H1 (cell line): ENCODE data around the gene KRTAP26-1. TPM values are rescaled to one million over a fixed set of nuclear protein-coding genes. Genes with fewer than 3 reads are reported as not detected.

ENCODE experiments used
- CTCF ChIA-PET: fragments of 300-600 bp; sonication (Branson Sonifier 250); formaldehyde crosslinking; loops from one replicate; lab custom pipeline; 2021; ENCODE audit not compliant: partially characterized antibody; lab: Charles Lee
- POLR2A ChIA-PET: fragments of 300-600 bp; sonication (Branson Sonifier 250); formaldehyde crosslinking; loops from one replicate; lab custom pipeline; 2021; ENCODE audit warnings: inconsistent platforms; ENCODE audit not compliant: partially characterized antibody; lab: Charles Lee
- DNase-seq, 2 experiments: peaks; one replicate each; pipeline versions ENCODE4 v3.0.0 to v3.0.0-alpha.2; 2010 to 2022; ENCODE audit warnings: low spot score in 2 of 2, low read depth in 1 of 2, mixed read lengths in 1 of 2
- FAIRE-seq: peaks from 2 replicates; lab custom pipeline; 2011; peaks lifted over from hg19 to GRCh38; lab: Jason Lieb, UNC
- H2AFZ ChIP-seq: 2 replicates; pipeline ENCODE4 v1.8.1; 2012; ENCODE audit warnings: low read length, inconsistent platforms
- H2AK5ac ChIP-seq: 2 replicates; pipeline ENCODE4 v1.6.1; 2013; ENCODE audit warnings: low read depth, low read length
- H2BK120ac ChIP-seq: replicated peaks from 2 replicates; pipeline ENCODE3; 2013; ENCODE audit warnings: low read depth, low read length, inconsistent platforms
- H2BK12ac ChIP-seq: 2 replicates; pipeline ENCODE4 v1.6.1; 2013; ENCODE audit warnings: low read depth, low read length
- H2BK15ac ChIP-seq: 2 replicates; pipeline ENCODE4 v1.6.1; 2013; ENCODE audit warnings: low read length
- H2BK20ac ChIP-seq: 2 replicates; pipeline ENCODE4 v1.6.1; 2013; ENCODE audit warnings: low read length
- H2BK5ac ChIP-seq: 2 replicates; pipeline ENCODE4 v1.6.1; 2013; ENCODE audit warnings: low read depth, low read length
- H3K14ac ChIP-seq: 2 replicates; pipeline ENCODE4 v1.6.1; 2013; ENCODE audit warnings: inconsistent platforms; ENCODE audit not compliant: insufficient read length
- H3K18ac ChIP-seq: 2 replicates; pipeline ENCODE4 v1.6.1; 2013; ENCODE audit warnings: low read length; ENCODE audit errors: extremely low read depth
- H3K23ac ChIP-seq: 2 replicates; pipeline ENCODE4 v1.6.1; 2013; ENCODE audit warnings: inconsistent platforms; ENCODE audit not compliant: insufficient read length
- H3K23me2 ChIP-seq: 2 replicates; pipeline ENCODE4 v1.6.1; 2013; ENCODE audit warnings: low read depth, low read length
- H3K27ac ChIP-seq: 2 replicates; pipeline ENCODE4 v1.6.1; 2011; ENCODE audit warnings: low read depth, low read length, inconsistent platforms
- H3K27me3 ChIP-seq, 4 experiments: replicated peaks in 1 of 4; 1 replicate in 1 of 4; 2 replicates in 3 of 4; pipeline versions ENCODE4 v1.6.1 to v1.8.1; 2011 to 2013; ENCODE audit warnings: low read length in 3 of 4, mild to moderate bottlenecking in 3 of 4, inconsistent platforms in 2 of 4, mixed read lengths in 2 of 4, moderate library complexity in 1 of 4; ENCODE audit not compliant: control insufficient read depth in 3 of 4, insufficient read depth in 3 of 4; ENCODE audit errors: extremely low read depth in 1 of 4
- H3K36me3 ChIP-seq, 4 experiments: 2 replicates each; pipeline versions ENCODE4 v1.6.1 to v1.8.1; 2011 to 2013; ENCODE audit warnings: mild to moderate bottlenecking in 4 of 4, low read length in 3 of 4, moderate library complexity in 2 of 4, control low read depth in 1 of 4, inconsistent platforms in 1 of 4; ENCODE audit not compliant: insufficient read depth in 4 of 4, control insufficient read depth in 2 of 4
- H3K4ac ChIP-seq: replicated peaks from 2 replicates; pipeline ENCODE3; 2013; ENCODE audit warnings: low read length, low read depth, mixed read lengths, inconsistent platforms; ENCODE audit not compliant: insufficient read length
- H3K4me1 ChIP-seq, 4 experiments: replicated peaks in 1 of 4; 1 replicate in 1 of 4; 2 replicates in 3 of 4; pipeline versions ENCODE4 v1.6.1 to v1.8.1; 2011 to 2013; ENCODE audit warnings: low read length in 3 of 4, inconsistent platforms in 2 of 4, mixed read lengths in 1 of 4; ENCODE audit not compliant: insufficient read depth in 4 of 4, control insufficient read depth in 3 of 4
- H3K4me2 ChIP-seq, 2 experiments: 2 replicates each; pipeline versions ENCODE4 v1.6.1 to v1.8.1; 2011 to 2013; ENCODE audit warnings: low read depth in 2 of 2, low read length in 2 of 2, control low read depth in 1 of 2, inconsistent platforms in 1 of 2, mild to moderate bottlenecking in 1 of 2; ENCODE audit not compliant: insufficient read depth in 1 of 2
- H3K4me3 ChIP-seq, 4 experiments: fragments of 200-600, 300-600 bp in 1 of 4; sonication (generic), shearing (Covaris generic), sonication (Bioruptor Twin) in 1 of 4; 2 replicates each; pipeline versions ENCODE4 v1.5.1 to v1.8.1; 2011 to 2016; ENCODE audit warnings: low read length in 4 of 4, low read depth in 3 of 4, control low read depth in 2 of 4, inconsistent platforms in 2 of 4, mild to moderate bottlenecking in 2 of 4, mixed read lengths in 1 of 4, moderate library complexity in 1 of 4; ENCODE audit not compliant: insufficient read depth in 2 of 4; ENCODE audit errors: extremely low read depth in 1 of 4
- H3K56ac ChIP-seq: replicated peaks from 2 replicates; pipeline ENCODE3; 2013; ENCODE audit warnings: low read depth, mild to moderate bottlenecking, mixed read lengths, low read length, inconsistent platforms; ENCODE audit not compliant: insufficient read length
- H3K79me1 ChIP-seq: 2 replicates; pipeline ENCODE4 v1.6.1; 2013; ENCODE audit warnings: low read depth, low read length, control low read depth
- H3K79me2 ChIP-seq, 2 experiments: 2 replicates each; pipeline versions ENCODE4 v1.6.1 to v1.8.1; 2012 to 2013; ENCODE audit warnings: low read length in 2 of 2, mild to moderate bottlenecking in 2 of 2, inconsistent platforms in 1 of 2; ENCODE audit not compliant: insufficient read depth in 2 of 2, control insufficient read depth in 1 of 2
- H3K9ac ChIP-seq, 4 experiments: replicated peaks in 1 of 4; 1 replicate in 1 of 4; 2 replicates in 3 of 4; pipeline versions ENCODE4 v1.6.1 to v1.8.1; 2011 to 2013; ENCODE audit warnings: low read depth in 3 of 4, low read length in 3 of 4, control low read depth in 2 of 4, mild to moderate bottlenecking in 2 of 4, moderate library complexity in 2 of 4, inconsistent platforms in 1 of 4; ENCODE audit errors: extremely low read depth in 1 of 4
- H3K9me3 ChIP-seq, 2 experiments: 2 replicates each; pipeline versions ENCODE4 v1.6.1 to v1.8.1; 2012 to 2013; ENCODE audit warnings: mild to moderate bottlenecking in 2 of 2, moderate library complexity in 2 of 2, control low read depth in 1 of 2, inconsistent platforms in 1 of 2, low read depth in 1 of 2, low read length in 1 of 2, mixed read lengths in 1 of 2; ENCODE audit not compliant: insufficient read depth in 2 of 2
- H4K20me1 ChIP-seq, 2 experiments: replicated peaks in 1 of 2; 2 replicates each; pipeline versions ENCODE3 to v1.8.1; 2011 to 2013; ENCODE audit warnings: inconsistent platforms in 2 of 2, low read length in 2 of 2, mild to moderate bottlenecking in 1 of 2; ENCODE audit not compliant: insufficient read depth in 2 of 2, control insufficient read depth in 1 of 2
- H4K5ac ChIP-seq: 2 replicates; pipeline ENCODE4 v1.6.1; 2013; ENCODE audit warnings: low read length, low read depth, mixed read lengths, inconsistent platforms; ENCODE audit not compliant: insufficient read length
- H4K8ac ChIP-seq: 2 replicates; pipeline ENCODE4 v1.8.0; 2013; ENCODE audit warnings: mild to moderate bottlenecking, moderate library complexity, low read length, inconsistent platforms; ENCODE audit not compliant: insufficient read depth; ENCODE audit errors: extremely low read depth
- H4K91ac ChIP-seq: replicated peaks from 2 replicates; pipeline ENCODE3; 2013; ENCODE audit warnings: low read length, mixed read lengths, inconsistent platforms; ENCODE audit not compliant: insufficient read length
- BCL11A ChIP-seq, 2 experiments: IDR thresholded peaks; one replicate each; pipeline ENCODE4 v1.6.1; 2011; ENCODE audit warnings: low read depth in 2 of 2, low read length in 2 of 2, mild to moderate bottlenecking in 2 of 2
- CHD1 ChIP-seq: IDR thresholded peaks from 2 replicates; pipeline ENCODE4 v1.6.1; 2012; ENCODE audit warnings: low read depth, low read length, improper control_type of control experiment
- CHD2 ChIP-seq: IDR thresholded peaks from 2 replicates; pipeline ENCODE4 v1.6.1; 2012; ENCODE audit warnings: low read length, improper control_type of control experiment
- CTBP2 ChIP-seq: IDR thresholded peaks from 2 replicates; pipeline ENCODE4 v1.7.0; 2011; ENCODE audit warnings: borderline replicate concordance, mild to moderate bottlenecking, moderate library complexity, mixed read lengths, low read length; ENCODE audit not compliant: insufficient read depth, insufficient read length
- JUND ChIP-seq: IDR thresholded peaks from 2 replicates; pipeline ENCODE4 v1.6.1; 2011; ENCODE audit warnings: mild to moderate bottlenecking, improper control_type of control experiment, low read length
- RNF2 ChIP-seq: fragments of 200-900, 300-1000 bp; sonication (generic); IDR thresholded peaks from 2 replicates; pipeline ENCODE4 v1.7.1; 2016; ENCODE audit warnings: borderline replicate concordance, low read depth, mild to moderate bottlenecking, antibody characterized with exemption, low read length; ENCODE audit not compliant: poor library complexity, severe bottlenecking; ENCODE audit errors: missing control alignments
- SP2 ChIP-seq: IDR thresholded peaks from 2 replicates; pipeline ENCODE4 v1.6.1; 2012; ENCODE audit warnings: mild to moderate bottlenecking, low read length, inconsistent platforms
- SUZ12 ChIP-seq: fragments of 200-600 bp; sonication (generic); IDR thresholded peaks from 2 replicates; pipeline ENCODE4 v1.6.1; 2012; ENCODE audit warnings: mild to moderate bottlenecking, inconsistent platforms, low read length, moderate library complexity, mixed read lengths
- TAF1 ChIP-seq: IDR thresholded peaks from 2 replicates; pipeline ENCODE4 v1.6.1; 2011; ENCODE audit warnings: mild to moderate bottlenecking, low read depth, low read length
- WGBS, 2 experiments: shearing (Covaris generic) in 1 of 2; methylation state at CpG; one replicate each; pipeline versions ENCODE4 v1.1.6 to v1.1.7; 2013 to 2015; ENCODE audit warnings: low lambda C conversion rate in 2 of 2, mixed read lengths in 2 of 2, inconsistent platforms in 1 of 2, low coverage in 1 of 2, missing lambda C conversion rate in 1 of 2; ENCODE audit not compliant: insufficient replicate concordance in 2 of 2, insufficient coverage in 1 of 2, insufficient read length in 1 of 2; ENCODE audit errors: extremely low coverage in 1 of 2, missing lambda C conversion rate in 1 of 2; 5-methylcytosine and 5-hydroxymethylcytosine counted together
- polyA plus RNA-seq, 7 experiments: library from polyadenylated mRNA; depleted of rRNA in 3 of 7; stranded (reverse) in 5 of 7; unstranded in 2 of 7; fragments of >200 nt in 5 of 7; fragments of 200-250 nt in 2 of 7; gene quantifications; 1 replicate in 5 of 7; 2 replicates in 1 of 7; 4 replicates in 1 of 7; pipeline versions ENCODE4 v1.2.1 to v1.2.3, GENCODE V29; 2011 to 2013; ENCODE audit warnings: missing spikeins in 2 of 7, mixed read lengths in 2 of 7
- total RNA-seq: library from RNA; stranded (reverse); fragmentation: NEBNext Ultra II Directional; extraction: Animal tissue kit (Norgen Biotek cat#: 25700); gene quantifications from 2 replicates; pipeline ENCODE4 v1.2.1, GENCODE V29; 2021

Gene KRTAP26-1
- total and polyA plus RNA-seq, 2 of the 8 experiments (the other 6 are each of a cell fraction or from before 2014, with no cell fraction given), result not detected

DNA sequence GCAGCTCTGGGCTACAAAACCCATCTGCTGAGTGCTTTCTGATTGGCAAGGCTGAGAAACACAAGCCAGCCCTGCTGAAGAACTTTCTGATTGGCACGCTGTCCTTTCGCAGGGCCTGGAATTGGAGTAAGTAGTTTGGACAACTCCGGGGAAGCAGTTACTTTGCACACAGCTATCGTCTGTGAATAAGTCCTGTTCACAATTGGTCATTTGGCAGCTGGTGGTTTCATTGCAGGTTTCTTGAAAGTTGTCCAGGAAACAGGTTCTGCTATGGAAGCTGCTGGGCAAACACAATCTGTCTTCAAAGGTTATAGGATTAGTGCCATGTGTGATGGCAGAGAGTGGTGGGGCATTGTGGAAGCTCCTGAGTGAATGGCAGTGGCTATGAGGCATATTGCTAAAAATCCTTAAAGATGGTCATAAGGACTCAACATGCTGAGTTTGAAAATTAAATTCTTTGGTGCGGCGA, 17.2 kb upstream of the KRTAP26-1 start, which contains the start of gene KRTAP27-1:
Gene KRTAP27-1, minus strand, starts transcription at position 419 of the 469 bp plus-strand sequence. Its CDS starts 26 bp downstream, at position 393.
- no peak within 1 kb of the TSS for H2AK5ac ChIP-seq
- TF ChIP-seq SUZ12, result no peak
- no peak for TF ChIP-seq CHD1
- no peak for TF ChIP-seq BCL11A (IDR thresholded peaks at IDR 0.05; ENCODE audit: low read depth in 2 of 2, low read length in 2 of 2)
- no peak for TF ChIP-seq CHD2
- no peak for TF ChIP-seq JUND
- no peak for TF ChIP-seq SP2
- TF ChIP-seq TAF1, result no peak
- no peak for TF ChIP-seq RNF2
- no peak for TF ChIP-seq CTBP2
- no peak within 1 kb of the TSS for H2BK5ac ChIP-seq
- H3K27me3 ChIP-seq, result no peaks in the 10 kb centered on the region
- H4K5ac ChIP-seq, result no peak within 1 kb of the TSS
- no peaks in the 10 kb centered on the region for H3K9me3 ChIP-seq
- no peak within 1 kb of the TSS for H2BK20ac ChIP-seq
- no peak within 1 kb of the TSS for H3K14ac ChIP-seq
- no peaks in the 10 kb centered on the region for H3K23me2 ChIP-seq
- H3K79me2 ChIP-seq, result no peaks in the 10 kb centered on the region
- H3K79me1 ChIP-seq, result no peaks in the 10 kb centered on the region
- H3K9ac ChIP-seq, result no peak within 1 kb of the TSS
- H3K4me2 ChIP-seq, result no peak within 1 kb of the TSS
- FAIRE-seq (no peak), DNase-seq (no peak)
- no peak within 1 kb of the TSS for H4K8ac ChIP-seq
- no peaks in the 10 kb centered on the region for H3K36me3 ChIP-seq
- WGBS, 2 experiments, result 92% methylated on average over 6 of the region's 6 CpGs; no CpG with 5 or more reads in 1 of the 2 experiments
- CTCF ChIA-PET, result interaction anchor here (0.6 to 1.8 kb wide), 3 partner anchors 9 to 126 kb away, joined by 3 to 7 read pairs (median 5); no protein-coding TSS in a partner anchor
- H3K4ac ChIP-seq, result no peak within 1 kb of the TSS
- H3K27ac ChIP-seq, result no peak within 1 kb of the TSS
- no peak within 1 kb of the TSS for H4K91ac ChIP-seq
- no peak within 1 kb of the TSS for H3K4me3 ChIP-seq
- H2BK12ac ChIP-seq, result no peak within 1 kb of the TSS
- POLR2A ChIA-PET, result no interaction called here
- H2BK120ac ChIP-seq, result no peak within 1 kb of the TSS
- H3K4me1 ChIP-seq, result no peaks in the 10 kb centered on the region
- H4K20me1 ChIP-seq, result no peaks in the 10 kb centered on the region
- H3K18ac ChIP-seq, result no peak within 1 kb of the TSS
- no peak within 1 kb of the TSS for H2BK15ac ChIP-seq
- no peak within 1 kb of the TSS for H3K23ac ChIP-seq
- H2AFZ ChIP-seq, result no peak within 1 kb of the TSS
- no peak within 1 kb of the TSS for H3K56ac ChIP-seq
